Activated T-helper 1 cell treated with anti-CD3 and anti-CD28 coated beads, Interleukin-12 subunit alpha, Interleukin-12 subunit beta, Interleukin-2, Interleukin-4 antibody, amounts not matched to agents 30 ng/mL and 10 ng/mL and 1 ng/mL, durations not matched to agents 14 hours and 24 hours and 36 hours (primary cell): ENCODE measurements around the gene PACSIN2. TPM values are rescaled to one million over a fixed set of nuclear protein-coding genes. Genes with fewer than 3 reads are reported as not detected.
"Not testable (repeated sequence)": the region's sequence is repeated elsewhere in the genome, so short reads cannot be mapped to it uniquely, and the experiment has no call there.

Experiments
- DNase-seq: peaks from one replicate; pipeline ENCODE4 v3.0.0; 2021; ENCODE audit warnings: low spot score
- H3K27ac Mint-ChIP-seq: one replicate; pipeline ENCODE4 v1.8.0; 2021; ENCODE audit warnings: mild to moderate bottlenecking, mixed read lengths
- H3K27me3 Mint-ChIP-seq: one replicate; pipeline ENCODE4 v1.8.0; 2022; ENCODE audit warnings: mild to moderate bottlenecking, moderate library complexity, mixed read lengths; ENCODE audit not compliant: insufficient read depth
- H3K36me3 Mint-ChIP-seq: one replicate; pipeline ENCODE4 v1.8.0; 2021; ENCODE audit warnings: low read depth, mixed read lengths
- H3K4me1 Mint-ChIP-seq: one replicate; pipeline ENCODE4 v1.8.0; 2021; ENCODE audit warnings: low read depth, mixed read lengths
- H3K4me3 Mint-ChIP-seq: one replicate; pipeline ENCODE4 v1.8.0; 2021; ENCODE audit warnings: mild to moderate bottlenecking, moderate library complexity, mixed read lengths
- H3K9me3 Mint-ChIP-seq: one replicate; pipeline ENCODE4 v1.8.0; 2021; ENCODE audit warnings: mixed read lengths
- intact Hi-C: fragments of 100-400 bp; cut with micrococcal nuclease; formaldehyde crosslinking; loops from one replicate; pipeline ENCODE4 v1.15.1; 2024
- total RNA-seq: library from RNA; stranded (reverse); gene quantifications from 2 replicates; pipeline ENCODE4 v1.2.3, GENCODE V29; 2022

The PACSIN2 gene
- total RNA-seq, 1 donor from 2014 or later = 30.5 TPM

DNA sequence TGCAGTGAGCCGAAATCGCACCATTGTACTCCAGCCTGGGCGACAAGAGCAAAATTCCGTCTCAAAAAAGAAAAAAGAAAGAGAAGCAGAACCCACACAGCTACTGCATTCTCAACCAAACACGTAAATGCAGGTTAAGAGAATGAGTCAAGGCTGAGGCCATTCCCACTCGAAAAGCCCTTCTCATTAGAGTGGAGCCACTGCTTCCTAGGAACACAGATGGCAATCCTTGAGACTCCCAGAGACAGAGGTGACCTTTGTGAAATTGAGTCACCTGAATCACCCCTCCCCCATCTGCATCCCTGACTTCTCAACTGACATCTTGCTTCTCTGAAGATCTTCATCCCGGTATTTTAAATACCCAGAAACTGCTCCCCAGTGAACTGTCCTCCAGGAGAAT is 8.2 kb downstream of the PACSIN2 start:
- intact Hi-C loops = no loop called here
- Mint-ChIP-seq H3K27me3 (no peaks in the 10 kb centered on the region), H3K27ac (no peak overlapping the region)

DNA sequence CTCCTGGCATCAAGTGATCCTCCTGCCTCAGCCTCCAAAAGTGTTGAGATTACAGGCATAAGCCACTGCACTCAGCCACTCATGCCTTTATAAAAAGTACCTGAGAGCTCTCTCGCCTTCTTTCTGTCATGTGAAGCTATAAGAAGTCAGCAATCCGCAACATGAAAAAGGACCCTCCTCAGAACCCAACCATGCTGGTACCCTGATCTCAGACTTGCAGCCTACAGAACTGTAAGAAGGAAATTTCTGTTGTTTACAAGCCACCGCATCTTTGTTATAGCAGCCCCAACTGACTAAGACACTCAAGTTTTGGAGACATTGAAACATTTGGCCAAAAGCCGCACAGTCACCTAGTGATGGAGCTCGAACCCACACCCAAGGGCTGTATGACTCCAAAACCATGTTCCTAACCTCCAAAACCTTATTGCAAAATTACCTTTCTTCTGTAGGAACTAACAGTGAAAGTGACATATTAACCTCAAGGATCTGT is 8.9 kb downstream of the PACSIN2 start:
- intact Hi-C loops = no loop called here
- peaks cover 39% of the 10 kb centered on the region for H3K4me1 Mint-ChIP-seq
- H3K4me3 Mint-ChIP-seq = no peak overlapping the region

More for the DNA sequence above, 8.2 kb downstream of the PACSIN2 start:
- Mint-ChIP-seq H3K4me3 (no peak overlapping the region), H3K36me3 (peaks cover 3% of the 10 kb centered on the region), H3K9me3 (no peaks in the 10 kb centered on the region), H3K4me1 (peaks cover 32% of the 10 kb centered on the region)
- no peak for DNase-seq

DNA sequence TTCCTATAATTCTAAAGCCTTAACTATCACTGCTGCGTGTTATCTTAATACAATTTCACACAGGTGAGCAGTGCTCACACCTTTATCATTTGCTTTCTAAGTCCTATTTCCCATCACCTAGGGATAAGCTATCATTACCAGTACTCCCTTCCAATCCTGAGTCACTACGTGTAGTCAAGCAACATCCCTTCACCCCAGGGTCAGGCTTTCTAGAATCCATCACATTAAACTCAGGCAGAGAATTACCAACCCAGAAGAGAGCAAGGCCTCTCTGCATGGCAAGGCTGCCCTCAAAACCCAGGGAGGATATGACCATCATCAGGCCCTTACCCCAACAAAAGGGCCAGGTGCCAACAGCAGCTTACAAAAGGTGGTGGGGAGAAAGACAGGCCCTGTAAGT is 9.8 kb downstream of the PACSIN2 start:
- Mint-ChIP-seq H3K27ac (no peak overlapping the region), H3K4me1 (peaks cover 48% of the 10 kb centered on the region), H3K4me3 (no peak overlapping the region), H3K27me3 (no peaks in the 10 kb centered on the region), H3K36me3 (peaks cover 3% of the 10 kb centered on the region), H3K9me3 (no peaks in the 10 kb centered on the region)
- intact Hi-C loops = no loop called here
- DNase-seq = no peak

More for the DNA sequence above, 8.9 kb downstream of the PACSIN2 start:
- H3K27me3 Mint-ChIP-seq = no peaks in the 10 kb centered on the region
- H3K36me3 Mint-ChIP-seq = peaks cover 3% of the 10 kb centered on the region
- no peak overlapping the region for H3K27ac Mint-ChIP-seq
- no peak for DNase-seq
- no peaks in the 10 kb centered on the region for H3K9me3 Mint-ChIP-seq

DNA sequence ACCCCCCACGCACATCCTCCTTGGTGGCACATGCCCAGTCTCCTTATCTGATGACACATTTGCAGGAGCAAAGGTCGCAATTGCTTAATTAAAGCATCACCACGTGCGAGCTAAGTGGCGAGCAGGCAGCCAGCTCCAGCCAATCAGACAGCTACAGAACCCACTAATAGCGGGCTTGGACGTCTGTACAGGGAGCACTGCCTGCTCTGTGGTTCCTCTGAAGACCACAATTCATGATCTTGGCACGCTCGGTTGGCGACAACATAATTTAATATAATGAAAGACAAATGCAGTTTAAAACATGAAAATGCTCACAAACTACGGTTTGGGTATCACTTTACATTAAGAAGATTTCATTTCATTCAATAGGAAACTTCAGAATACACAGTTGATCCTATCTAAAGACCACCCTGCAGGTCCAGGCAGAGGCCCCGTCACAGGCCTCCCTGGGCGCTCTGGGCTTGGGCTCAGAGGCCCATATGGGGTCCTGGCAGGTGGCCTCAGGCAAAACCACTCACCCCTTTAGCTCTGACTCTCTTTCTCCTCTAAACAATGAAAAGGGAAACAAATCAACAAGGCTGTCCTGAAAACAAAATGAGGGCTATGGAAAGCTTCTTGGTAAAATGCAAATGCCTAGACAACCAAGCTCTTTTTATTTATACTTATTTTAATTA is 10.4 kb downstream of the PACSIN2 start:
- Mint-ChIP-seq H3K4me1 (peaks cover 54% of the 10 kb centered on the region), H3K9me3 (no peaks in the 10 kb centered on the region), H3K36me3 (peaks cover 3% of the 10 kb centered on the region), H3K27ac (no peak overlapping the region), H3K27me3 (no peaks in the 10 kb centered on the region), H3K4me3 (no peak overlapping the region)
- intact Hi-C loops = loop anchor here (5.0 kb wide), 1 partner anchor 72 kb away; no protein-coding TSS in a partner anchor
- DNase-seq = no peak

DNA sequence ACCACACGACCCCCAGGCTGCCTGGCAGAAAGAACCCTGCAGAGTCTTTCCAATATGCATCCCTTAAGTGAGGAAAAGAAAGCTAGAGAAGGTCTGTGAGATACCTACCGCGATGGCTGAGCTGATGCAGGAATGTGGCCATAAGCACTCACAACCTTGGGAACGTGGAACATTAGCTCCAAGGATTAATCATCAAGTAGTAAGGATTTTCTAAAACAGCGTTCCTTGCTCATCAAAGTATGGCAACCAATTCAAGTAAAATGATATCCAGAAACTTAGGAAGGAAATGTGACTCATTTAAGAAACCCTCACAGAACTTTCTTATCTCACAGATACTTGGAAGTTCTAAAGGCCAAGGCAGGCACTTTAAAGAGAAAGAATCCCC is 12.8 kb downstream of the PACSIN2 start:
- H3K27me3 Mint-ChIP-seq = no peaks in the 10 kb centered on the region
- peaks cover 3% of the 10 kb centered on the region for H3K36me3 Mint-ChIP-seq
- intact Hi-C loops = loop anchor here (5.0 kb wide), 1 partner anchor 70 kb away; no protein-coding TSS in a partner anchor
- no peak for DNase-seq
- H3K27ac Mint-ChIP-seq = peak overlapping the region; percentile 26
- H3K4me1 Mint-ChIP-seq = peaks cover 69% of the 10 kb centered on the region
- no peaks in the 10 kb centered on the region for H3K9me3 Mint-ChIP-seq
- peak overlapping the region; percentile 53 for H3K4me3 Mint-ChIP-seq

DNA sequence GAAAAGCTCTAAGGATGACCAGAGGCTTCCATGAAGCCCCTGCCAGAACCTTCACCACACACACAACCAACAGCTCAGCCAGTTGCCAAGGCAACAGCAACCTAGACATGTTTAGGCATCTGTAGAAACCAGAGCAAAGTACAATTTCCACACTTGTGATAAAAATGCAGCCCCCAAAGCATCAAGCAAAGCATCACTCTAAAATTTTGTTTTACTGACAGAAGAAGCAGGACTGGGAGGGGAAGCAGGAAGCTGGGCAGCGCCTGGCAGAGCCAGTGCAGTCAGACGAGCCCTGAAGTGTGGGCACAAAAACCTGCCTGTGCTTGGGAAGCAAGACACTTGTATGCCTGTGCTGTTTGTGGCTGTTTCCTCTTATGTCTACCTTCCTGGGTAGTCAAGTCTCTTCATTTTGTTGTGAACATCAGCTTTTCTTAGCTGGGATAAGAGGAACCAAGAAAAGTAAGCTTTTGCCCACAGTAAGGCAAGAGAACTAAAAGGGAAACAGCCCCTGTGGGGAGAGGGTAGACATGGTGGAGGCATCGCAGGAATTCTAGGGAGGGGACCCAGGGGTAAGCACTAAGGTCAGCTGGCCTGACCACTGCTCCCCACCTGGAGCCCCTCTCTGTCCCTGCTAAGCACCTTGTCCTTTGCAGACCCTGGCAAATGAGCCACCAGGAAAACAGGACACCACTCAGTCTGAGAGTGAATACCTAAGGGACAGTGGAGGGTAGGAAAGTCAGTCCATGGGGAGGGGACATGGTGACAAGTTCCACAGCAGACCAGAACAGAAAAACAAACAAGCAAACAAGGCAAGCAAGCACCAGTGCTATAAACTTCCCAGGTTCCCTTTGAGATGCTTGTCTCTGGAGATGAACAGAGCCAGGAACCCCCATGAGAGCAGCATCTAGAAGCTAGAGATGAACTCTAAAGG is 13.4 kb downstream of the PACSIN2 start:
- DNase-seq = no peak
- H3K9me3 Mint-ChIP-seq = no peaks in the 10 kb centered on the region
- peak overlapping the region; percentile 53 for H3K4me3 Mint-ChIP-seq
- peak overlapping the region; percentile 26 for H3K27ac Mint-ChIP-seq
- H3K36me3 Mint-ChIP-seq = peaks cover 3% of the 10 kb centered on the region
- no peaks in the 10 kb centered on the region for H3K27me3 Mint-ChIP-seq
- H3K4me1 Mint-ChIP-seq = peaks cover 69% of the 10 kb centered on the region
- intact Hi-C loops = loop anchor here (5.0 kb wide), 1 partner anchor 69 kb away; no protein-coding TSS in a partner anchor

DNA sequence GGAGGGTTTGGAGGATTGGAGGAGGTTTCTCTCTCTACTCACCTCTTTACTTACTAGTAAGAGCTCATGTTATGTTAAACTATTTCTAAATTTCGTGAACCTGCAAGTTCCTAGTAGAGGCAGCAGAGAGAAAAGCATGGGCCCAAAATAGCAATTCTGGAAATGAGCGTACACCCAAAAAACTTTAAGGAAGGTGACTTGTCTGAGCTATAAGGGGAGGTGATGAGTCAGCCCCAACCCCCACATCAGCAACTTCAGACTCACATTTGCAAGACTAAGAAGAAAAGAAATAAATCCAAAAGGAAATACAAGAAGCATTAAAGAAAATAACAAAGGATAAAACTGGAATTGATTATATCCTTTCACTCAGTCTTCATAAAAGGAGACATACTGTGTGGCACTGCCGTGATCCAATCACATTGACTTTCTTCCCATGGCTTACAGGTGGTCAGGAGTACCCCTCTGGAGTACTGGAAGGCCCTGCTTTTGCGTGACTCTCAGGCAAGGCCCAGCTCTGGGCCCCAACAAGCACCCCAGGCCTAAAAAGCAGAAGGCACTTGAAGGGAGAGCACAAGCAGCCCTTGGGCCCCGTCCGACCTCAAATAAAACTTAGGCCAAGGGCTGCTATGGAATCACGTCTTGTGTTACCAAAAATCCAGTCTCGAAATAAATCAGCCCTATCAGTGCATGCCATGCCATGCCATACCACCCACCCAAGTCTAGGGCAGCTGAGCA is 14.3 kb downstream of the PACSIN2 start:
- intact Hi-C loops = loop anchor here (1.0 to 5.0 kb wide), 3 partner anchors 15 to 68 kb away; partner anchors contain the start of gene PACSIN2

DNA sequence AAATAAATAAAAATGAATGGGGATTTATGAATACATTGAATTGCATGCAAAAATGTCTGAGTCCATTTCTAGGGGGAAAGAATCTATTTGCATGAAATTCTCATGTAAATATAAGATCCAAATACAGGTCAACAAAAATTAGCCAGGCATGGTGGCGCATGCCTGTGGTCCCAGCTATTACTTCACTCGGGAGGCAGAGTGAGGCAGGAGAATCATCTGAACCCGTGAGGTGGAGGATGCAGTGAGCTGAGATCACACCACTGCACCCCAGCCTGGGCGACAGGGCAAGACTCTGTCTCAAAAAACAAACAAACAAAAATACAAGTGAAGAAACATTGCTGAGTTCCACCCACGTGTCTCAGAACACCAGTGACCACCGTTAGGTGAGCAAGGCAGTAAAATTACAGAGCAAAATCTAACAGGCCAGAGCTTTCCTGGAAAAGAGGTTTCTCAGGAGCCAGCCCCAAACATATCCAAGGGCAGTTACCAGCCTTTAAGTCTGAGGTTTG is 17.3 kb downstream of the PACSIN2 start:
- H3K36me3 Mint-ChIP-seq = peaks cover 5% of the 10 kb centered on the region
- intact Hi-C loops = no loop called here
- peaks cover 52% of the 10 kb centered on the region for H3K4me1 Mint-ChIP-seq
- no peaks in the 10 kb centered on the region for H3K9me3 Mint-ChIP-seq
- H3K4me3 Mint-ChIP-seq = peak overlapping the region; percentile 49
- peak overlapping the region; percentile 61 for H3K27ac Mint-ChIP-seq
- H3K27me3 Mint-ChIP-seq = no peaks in the 10 kb centered on the region
- no peak for DNase-seq

More for the DNA sequence above, 14.3 kb downstream of the PACSIN2 start:
- no peaks in the 10 kb centered on the region for H3K27me3 Mint-ChIP-seq
- H3K36me3 Mint-ChIP-seq = peaks cover 3% of the 10 kb centered on the region
- H3K4me3 Mint-ChIP-seq = peak overlapping the region; percentile 57
- peaks cover 69% of the 10 kb centered on the region for H3K4me1 Mint-ChIP-seq
- DNase-seq = no peak
- H3K9me3 Mint-ChIP-seq = no peaks in the 10 kb centered on the region
- H3K27ac Mint-ChIP-seq = peak overlapping the region; percentile 74

DNA sequence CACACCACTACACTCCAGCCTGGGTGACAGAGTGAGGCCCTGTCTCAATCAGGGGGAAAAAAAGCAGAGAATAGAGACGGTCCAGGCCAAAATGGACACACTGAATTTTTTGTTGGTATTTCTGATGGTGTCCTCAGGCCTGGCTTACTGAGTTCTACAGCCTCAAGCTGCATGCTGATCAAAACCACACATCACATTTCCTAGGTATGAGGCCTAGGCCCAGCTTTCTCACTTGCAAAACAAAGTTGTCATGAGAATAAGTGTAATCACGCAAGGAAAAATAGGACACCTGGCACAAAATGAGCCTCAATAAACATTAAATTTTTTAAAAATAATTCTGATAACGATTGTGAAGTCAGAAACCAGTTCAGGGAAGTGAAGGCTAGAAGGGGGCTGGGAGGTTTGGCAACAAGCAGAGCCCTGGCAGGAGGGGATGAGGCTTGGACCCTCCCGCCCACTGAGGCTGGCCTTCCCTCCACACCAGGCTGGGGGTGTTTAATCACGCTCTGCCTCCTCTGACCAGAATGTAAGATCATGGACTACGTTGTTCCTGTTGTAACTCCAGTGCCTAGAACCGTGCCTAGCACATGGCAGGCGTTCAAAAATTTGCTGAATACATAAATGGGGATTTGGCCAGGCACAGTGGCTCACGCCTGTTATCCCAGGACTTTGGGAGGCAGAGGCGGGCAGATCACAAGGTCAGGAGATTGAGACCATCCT is 18.1 kb downstream of the PACSIN2 start:
- no peaks in the 10 kb centered on the region for H3K9me3 Mint-ChIP-seq
- no peaks in the 10 kb centered on the region for H3K27me3 Mint-ChIP-seq
- H3K4me1 Mint-ChIP-seq = peaks cover 44% of the 10 kb centered on the region
- no peak overlapping the region for H3K4me3 Mint-ChIP-seq
- intact Hi-C loops = no loop called here
- no peak for DNase-seq
- no peak overlapping the region for H3K27ac Mint-ChIP-seq
- H3K36me3 Mint-ChIP-seq = peaks cover 5% of the 10 kb centered on the region

DNA sequence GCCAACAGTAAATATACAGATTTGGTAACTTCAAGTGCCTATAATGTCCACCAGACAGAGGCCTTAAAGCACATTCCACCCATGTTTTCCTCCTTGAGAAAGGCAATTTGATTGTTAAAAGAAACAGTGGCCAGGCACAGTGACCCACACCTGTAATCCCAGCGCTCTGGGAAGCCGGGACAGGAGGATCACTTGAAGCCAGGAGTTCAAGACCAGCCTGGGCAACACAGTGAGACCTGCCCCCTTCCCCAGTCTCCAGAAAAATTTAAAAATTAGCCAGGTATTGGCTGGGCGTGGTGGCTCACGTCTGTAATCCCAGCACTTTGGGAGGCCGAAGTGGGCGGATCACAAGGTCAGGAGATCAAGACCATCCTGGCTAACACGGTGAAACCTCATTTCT is 19.3 kb downstream of the PACSIN2 start:
- H3K4me3 Mint-ChIP-seq, DNase-seq, intact Hi-C loops, H3K36me3 Mint-ChIP-seq, H3K27me3 Mint-ChIP-seq, H3K9me3 Mint-ChIP-seq, H3K27ac Mint-ChIP-seq: not testable (repeated sequence)
- H3K4me1 Mint-ChIP-seq = peaks cover 33% of the 10 kb centered on the region

DNA sequence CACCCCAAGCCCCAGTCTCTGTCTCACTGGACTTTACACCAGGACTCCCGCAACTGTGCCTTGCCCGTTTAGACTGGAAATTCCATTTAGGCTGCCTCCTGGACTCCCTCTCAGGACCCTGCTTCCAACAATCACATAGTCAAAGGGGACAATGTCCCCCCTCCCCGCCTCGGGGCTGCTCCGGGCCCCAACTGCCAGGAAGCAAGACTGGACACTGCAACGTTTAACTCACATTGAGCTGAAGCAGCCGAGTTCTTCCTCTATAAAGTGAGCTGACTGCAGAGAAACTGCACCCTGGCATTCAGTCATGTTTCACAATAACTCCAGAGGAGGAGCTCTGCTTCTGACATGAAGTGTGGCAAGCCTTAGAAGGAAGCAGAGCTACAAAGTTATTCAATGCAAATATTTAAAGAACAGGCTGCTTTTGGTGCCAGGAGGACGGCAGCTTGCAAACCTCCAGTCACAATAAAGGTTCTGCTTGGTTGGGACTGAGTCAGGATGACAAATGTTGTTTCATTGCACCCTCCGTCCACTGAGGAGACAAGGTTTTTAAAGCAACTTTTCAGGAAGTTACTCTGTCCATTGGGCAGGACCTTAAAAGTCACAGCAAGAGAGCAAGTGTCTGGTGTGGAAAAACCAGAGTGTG is 19.9 kb downstream of the PACSIN2 start:
- Mint-ChIP-seq H3K4me1 (peaks cover 26% of the 10 kb centered on the region), H3K36me3 (peaks cover 5% of the 10 kb centered on the region), H3K4me3 (no peak overlapping the region), H3K9me3 (no peaks in the 10 kb centered on the region), H3K27ac (no peak overlapping the region), H3K27me3 (no peaks in the 10 kb centered on the region)
- no peak for DNase-seq
- intact Hi-C loops = no loop called here
